IMR-90 (cell line): ENCODE measurements around the gene FBXW8. TPM values are rescaled to one million over a fixed set of nuclear protein-coding genes. Genes with fewer than 3 reads are reported as not detected.

ENCODE experiments used
- ATAC-seq: fragments of 200-7000 bp; cut with Tn5 transposase; 2 replicates; pipeline ENCODE4 v1.9.1; 2020; ENCODE audit warnings: low read depth, mild to moderate bottlenecking, moderate library complexity
- BruUV-seq: library from RNA; stranded (reverse); fragments of 400-500 nt; replicated peaks from 2 replicates; lab custom pipeline; 2021; lab: Mats Ljungman, UMichigan
- CTCF ChIA-PET: fragments of 300-600 bp; formaldehyde crosslinking; extraction: SDS; loops from one replicate; lab custom pipeline; 2021; ENCODE audit warnings: antibody characterized with exemption; lab: Yijun Ruan, JAX
- POLR2A ChIA-PET: fragments of 300-600 bp; sonication (Branson Sonifier 250); formaldehyde crosslinking; loops from one replicate; lab custom pipeline; 2022; ENCODE audit warnings: antibody characterized with exemption; ENCODE audit not compliant: unreplicated experiment; lab: Charles Lee
- DNase-seq: peaks from one replicate; pipeline ENCODE4 v3.0.0; 2013
- H2AFZ ChIP-seq: replicated peaks from 2 replicates; pipeline ENCODE3; 2013; ENCODE audit warnings: low read length, mild to moderate bottlenecking; ENCODE audit not compliant: poor library complexity
- H2AK5ac ChIP-seq: 2 replicates; pipeline ENCODE4 v1.6.1; 2013; ENCODE audit warnings: low read depth, low read length, inconsistent platforms
- H2AK9ac ChIP-seq: replicated peaks from 2 replicates; pipeline ENCODE3; 2013; ENCODE audit warnings: mild to moderate bottlenecking, low read depth, low read length, moderate library complexity; ENCODE audit not compliant: poor library complexity
- H2BK120ac ChIP-seq: 2 replicates; pipeline ENCODE4 v1.6.1; 2013; ENCODE audit warnings: low read depth, low read length, inconsistent platforms
- H2BK15ac ChIP-seq: 3 replicates; pipeline ENCODE4 v1.6.1; 2013; ENCODE audit warnings: low read depth, low read length, inconsistent platforms
- H2BK20ac ChIP-seq: 2 replicates; pipeline ENCODE4 v1.6.1; 2013; ENCODE audit warnings: low read depth, mild to moderate bottlenecking, inconsistent platforms, low read length, moderate library complexity
- H2BK5ac ChIP-seq: 2 replicates; pipeline ENCODE4 v1.6.1; 2013; ENCODE audit warnings: mild to moderate bottlenecking, low read depth, low read length, inconsistent platforms; ENCODE audit not compliant: poor library complexity, severe bottlenecking
- H3K14ac ChIP-seq: replicated peaks from 2 replicates; pipeline ENCODE4 v1.6.1; 2013; ENCODE audit warnings: low read depth, low read length, inconsistent platforms
- H3K18ac ChIP-seq: 2 replicates; pipeline ENCODE4 v1.6.1; 2013; ENCODE audit warnings: low read depth, low read length, control low read depth
- H3K23ac ChIP-seq: 2 replicates; pipeline ENCODE4 v1.6.1; 2013; ENCODE audit warnings: low read depth, low read length, inconsistent platforms
- H3K27ac ChIP-seq: 2 replicates; pipeline ENCODE4 v1.5.1; 2013; ENCODE audit warnings: mild to moderate bottlenecking, control low read depth, low read length; ENCODE audit not compliant: insufficient read depth
- H3K27me3 ChIP-seq: 2 replicates; pipeline ENCODE4 v1.6.1; 2013; ENCODE audit warnings: low read length; ENCODE audit not compliant: control insufficient read depth, insufficient read depth
- H3K36me3 ChIP-seq: 2 replicates; pipeline ENCODE4 v1.6.1; 2013; ENCODE audit warnings: low read length, mixed read lengths; ENCODE audit not compliant: control insufficient read depth, insufficient read depth
- H3K4ac ChIP-seq: 2 replicates; pipeline ENCODE4 v1.6.1; 2013; ENCODE audit warnings: low read depth, low read length, inconsistent platforms
- H3K4me1 ChIP-seq: 2 replicates; pipeline ENCODE4 v1.6.1; 2013; ENCODE audit warnings: low read length, mixed read lengths; ENCODE audit not compliant: control insufficient read depth, insufficient read depth
- H3K4me2 ChIP-seq: 2 replicates; pipeline ENCODE4 v1.6.1; 2013; ENCODE audit warnings: low read depth, mild to moderate bottlenecking, control low read depth, low read length, moderate library complexity
- H3K4me3 ChIP-seq: 2 replicates; pipeline ENCODE4 v1.5.1; 2013; ENCODE audit warnings: low read depth, mild to moderate bottlenecking, control low read depth, low read length, moderate library complexity; ENCODE audit not compliant: insufficient read depth
- H3K56ac ChIP-seq: 2 replicates; pipeline ENCODE4 v1.6.1; 2013; ENCODE audit warnings: low read length, inconsistent platforms; ENCODE audit not compliant: insufficient read depth; ENCODE audit errors: extremely low read depth
- H3K79me1 ChIP-seq, 2 experiments: 2 replicates each; pipeline ENCODE4 v1.6.1; 2013; ENCODE audit warnings: low read length in 2 of 2, inconsistent platforms in 1 of 2, low read depth in 1 of 2
- H3K9ac ChIP-seq: 2 replicates; pipeline ENCODE4 v1.6.1; 2013; ENCODE audit warnings: low read depth, low read length, control low read depth
- H3K9me1 ChIP-seq: 2 replicates; pipeline ENCODE4 v1.6.1; 2013; ENCODE audit warnings: low read length, inconsistent platforms; ENCODE audit not compliant: insufficient read depth
- H3K9me3 ChIP-seq: 2 replicates; pipeline ENCODE4 v1.6.1; 2013; ENCODE audit warnings: low read length; ENCODE audit not compliant: control insufficient read depth, insufficient read depth
- H4K20me1 ChIP-seq: 2 replicates; pipeline ENCODE4 v1.6.1; 2013; ENCODE audit warnings: low read length, inconsistent platforms; ENCODE audit not compliant: insufficient read depth
- H4K5ac ChIP-seq: 2 replicates; pipeline ENCODE4 v1.6.1; 2013; ENCODE audit warnings: mild to moderate bottlenecking, low read depth, low read length, control low read depth
- H4K8ac ChIP-seq, 2 experiments: 2 replicates each; pipeline ENCODE4 v1.6.1; 2013; ENCODE audit warnings: low read depth in 2 of 2, low read length in 2 of 2, control low read depth in 1 of 2, inconsistent platforms in 1 of 2
- H4K91ac ChIP-seq: 2 replicates; pipeline ENCODE4 v1.6.1; 2013; ENCODE audit warnings: low read depth, low read length, inconsistent platforms; ENCODE audit not compliant: insufficient read depth
- BHLHE40 ChIP-seq: fragments of 150-350 bp; IDR thresholded peaks from 2 replicates; pipeline ENCODE4 v1.6.1; 2016; ENCODE audit warnings: mild to moderate bottlenecking, low read depth, low read length
- CEBPB ChIP-seq: IDR thresholded peaks from 2 replicates; pipeline ENCODE4 v1.6.1; 2012; ENCODE audit warnings: low read depth, low read length, improper control_type of control experiment
- CHD1 ChIP-seq: IDR thresholded peaks from 2 replicates; pipeline ENCODE4 v1.6.1; 2012; ENCODE audit warnings: low read depth, low read length, improper control_type of control experiment
- ELK1 ChIP-seq: fragments of 150-350 bp; IDR thresholded peaks from 2 replicates; pipeline ENCODE4 v1.6.1; 2016; ENCODE audit warnings: low read depth, mild to moderate bottlenecking, low read length, moderate library complexity, borderline replicate concordance
- FOS ChIP-seq: fragments of 150-350 bp; IDR thresholded peaks from 2 replicates; pipeline ENCODE4 v1.6.1; 2016; ENCODE audit warnings: low read depth, low read length
- MAFK ChIP-seq: IDR thresholded peaks from 2 replicates; pipeline ENCODE4 v1.6.1; 2012; ENCODE audit warnings: low read depth, low read length, improper control_type of control experiment
- MAZ ChIP-seq: IDR thresholded peaks from 2 replicates; pipeline ENCODE4 v1.6.1; 2012; ENCODE audit warnings: low read depth, mild to moderate bottlenecking, low read length, improper control_type of control experiment, moderate library complexity, borderline replicate concordance
- MXI1 ChIP-seq: IDR thresholded peaks from 2 replicates; pipeline ENCODE4 v1.6.1; 2012; ENCODE audit warnings: low read depth, mild to moderate bottlenecking, low read length, moderate library complexity, borderline replicate concordance
- NFE2L2 ChIP-seq: fragments of 150-350 bp; IDR thresholded peaks from 2 replicates; pipeline ENCODE4 v1.6.1; 2016; ENCODE audit warnings: low read depth, mild to moderate bottlenecking, low read length
- POLR2A ChIP-seq: IDR thresholded peaks from 2 replicates; pipeline ENCODE4 v1.6.1; 2012; ENCODE audit warnings: mild to moderate bottlenecking, low read depth, low read length
- RAD21 ChIP-seq: IDR thresholded peaks from 2 replicates; pipeline ENCODE4 v1.6.1; 2012; ENCODE audit warnings: low read length, improper control_type of control experiment
- RCOR1 ChIP-seq: IDR thresholded peaks from 2 replicates; pipeline ENCODE4 v1.6.1; 2012; ENCODE audit warnings: mild to moderate bottlenecking, low read length, improper control_type of control experiment; ENCODE audit not compliant: insufficient replicate concordance
- RFX5 ChIP-seq: IDR thresholded peaks from 2 replicates; pipeline ENCODE4 v1.8.0; 2012; ENCODE audit warnings: low read depth, mild to moderate bottlenecking, low read length, moderate library complexity
- SMC3 ChIP-seq: fragments of 150-350 bp; IDR thresholded peaks from 2 replicates; pipeline ENCODE4 v1.6.1; 2016; ENCODE audit warnings: low read depth, mild to moderate bottlenecking, antibody characterized with exemption, low read length, moderate library complexity
- USF2 ChIP-seq: fragments of 150-350 bp; IDR thresholded peaks from 2 replicates; pipeline ENCODE4 v1.6.1; 2017; ENCODE audit warnings: mild to moderate bottlenecking, antibody characterized with exemption, low read length, low read depth
- WGBS, 2 experiments: methylation state at CpG; one replicate each; pipeline versions ENCODE4 v1.1.5 to v1.1.7; 2013; ENCODE audit warnings: missing lambda C conversion rate in 2 of 2; ENCODE audit not compliant: insufficient read length in 1 of 2; ENCODE audit errors: extremely low coverage in 2 of 2; 5-methylcytosine and 5-hydroxymethylcytosine counted together
- dilution Hi-C: fragments of 300-500 bp; cut with HindIII; formaldehyde crosslinking; loops from one replicate; pipeline ENCODE4 v1.14.3; 2018; ENCODE audit warnings: low sequenced_read_pairs; ENCODE audit not compliant: unreplicated experiment
- in situ Hi-C: fragments of 300-500 bp; cut with MboI; formaldehyde crosslinking; loops from 3 replicates; pipeline ENCODE4 v1.14.3; 2019; ENCODE audit warnings: low sequenced_read_pairs, inconsistent platforms, mixed read lengths
- intact Hi-C: fragments of 100-400 bp; cut with micrococcal nuclease; formaldehyde crosslinking; loops from 2 replicates; pipeline ENCODE4 v1.10.0; 2022
- polyA plus RNA-seq, 3 experiments: library from polyadenylated mRNA; depleted of rRNA; stranded (reverse); fragments of >200 nt; gene quantifications; 2 replicates each; pipeline ENCODE4 v1.2.3, GENCODE V29; 2012; ENCODE audit warnings: low replicate concordance in 1 of 3
- total RNA-seq: library from RNA; depleted of rRNA; stranded (reverse); fragments of >200 nt; gene quantifications from 2 replicates; pipeline ENCODE4 v1.2.3, GENCODE V29; 2012
- TF ChIP-seq, protein P1 (sequence below): conservative IDR thresholded peaks from 2 replicates; pipeline ENCODE4 v1.5.1; 2012; ENCODE audit warnings: mild to moderate bottlenecking, low read depth, low read length, improper control_type of control experiment

Gene FBXW8
- total and polyA plus RNA-seq, 2 of the 4 experiments (the other 2 are of a cell fraction), result 20.3 to 25.8 TPM

DNA sequence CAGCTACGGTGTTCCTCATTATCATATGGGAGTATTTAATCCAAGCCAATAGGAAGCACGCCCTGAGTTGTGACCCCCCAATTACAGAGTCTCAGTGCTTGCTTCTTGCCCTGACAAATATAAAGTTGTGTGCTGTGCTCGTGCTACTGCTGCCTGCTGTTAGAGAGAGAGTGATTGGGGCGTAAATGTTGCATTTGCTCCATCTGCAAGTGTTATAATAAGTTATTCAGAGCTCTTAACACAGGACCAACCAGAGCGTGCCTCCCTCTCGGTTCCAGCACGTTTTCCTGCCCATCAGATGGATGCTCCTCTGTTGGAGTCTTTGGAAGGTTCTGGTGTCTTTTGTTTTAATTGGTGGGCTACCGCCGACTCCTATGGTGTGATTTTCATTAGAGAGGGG is 107.1 kb downstream of the FBXW8 start:
- Histone ChIP-seq H2BK5ac (no peak overlapping the region), H2AFZ (no peak overlapping the region), H3K4me1 (no peaks in the 10 kb centered on the region), H4K8ac (no peak overlapping the region), H3K18ac (no peak overlapping the region), H3K4ac (no peak overlapping the region), H2AK9ac (no peak overlapping the region), H3K4me2 (no peak overlapping the region), H3K27me3 (no peaks in the 10 kb centered on the region), H3K27ac (no peak overlapping the region), H2BK120ac (no peak overlapping the region), H2BK20ac (no peak overlapping the region), H3K9ac (no peak overlapping the region), H4K20me1 (peaks cover 18% of the 10 kb centered on the region), H4K5ac (no peak overlapping the region), H3K4me3 (no peak overlapping the region), H3K9me3 (peaks cover 2% of the 10 kb centered on the region), H2BK15ac (no peak overlapping the region), H3K23ac (no peak overlapping the region), H3K56ac (no peak overlapping the region), H2AK5ac (no peak overlapping the region), H3K36me3 (peaks cover 31% of the 10 kb centered on the region), H4K91ac (no peak overlapping the region), H3K9me1 (no peaks in the 10 kb centered on the region), H3K79me1 (peaks cover 10 to 31% of the 10 kb centered on the region in 2 experiments), H3K14ac (no peak overlapping the region)
- ChIA-PET POLR2A (no interaction called here), CTCF (interaction anchor here (0.6 kb wide), 1 partner anchor 42 kb away, joined by 6 read pairs; no protein-coding TSS in a partner anchor)
- intact Hi-C loops, result no loop called here
- no TSS peak for BruUV-seq
- no peak for TF ChIP-seq POLR2A
- TF ChIP-seq ELK1, result no peak
- TF ChIP-seq SMC3, result no peak
- TF ChIP-seq RFX5, result no peak
- no peak for TF ChIP-seq MAZ
- TF ChIP-seq BHLHE40, result no peak
- no peak for TF ChIP-seq CHD1
- no peak for TF ChIP-seq USF2
- no peak for TF ChIP-seq MXI1
- TF ChIP-seq NFE2L2, result no peak
- no peak for TF ChIP-seq RCOR1
- no peak for TF ChIP-seq CEBPB
- TF ChIP-seq, protein P1, sequence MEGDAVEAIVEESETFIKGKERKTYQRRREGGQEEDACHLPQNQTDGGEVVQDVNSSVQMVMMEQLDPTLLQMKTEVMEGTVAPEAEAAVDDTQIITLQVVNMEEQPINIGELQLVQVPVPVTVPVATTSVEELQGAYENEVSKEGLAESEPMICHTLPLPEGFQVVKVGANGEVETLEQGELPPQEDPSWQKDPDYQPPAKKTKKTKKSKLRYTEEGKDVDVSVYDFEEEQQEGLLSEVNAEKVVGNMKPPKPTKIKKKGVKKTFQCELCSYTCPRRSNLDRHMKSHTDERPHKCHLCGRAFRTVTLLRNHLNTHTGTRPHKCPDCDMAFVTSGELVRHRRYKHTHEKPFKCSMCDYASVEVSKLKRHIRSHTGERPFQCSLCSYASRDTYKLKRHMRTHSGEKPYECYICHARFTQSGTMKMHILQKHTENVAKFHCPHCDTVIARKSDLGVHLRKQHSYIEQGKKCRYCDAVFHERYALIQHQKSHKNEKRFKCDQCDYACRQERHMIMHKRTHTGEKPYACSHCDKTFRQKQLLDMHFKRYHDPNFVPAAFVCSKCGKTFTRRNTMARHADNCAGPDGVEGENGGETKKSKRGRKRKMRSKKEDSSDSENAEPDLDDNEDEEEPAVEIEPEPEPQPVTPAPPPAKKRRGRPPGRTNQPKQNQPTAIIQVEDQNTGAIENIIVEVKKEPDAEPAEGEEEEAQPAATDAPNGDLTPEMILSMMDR, result no peak
- TF ChIP-seq MAFK, result no peak
- TF ChIP-seq RAD21, result no peak
- TF ChIP-seq FOS, result no peak
- no peak for ATAC-seq
- dilution Hi-C loops, result no loop called here
- no peak for DNase-seq
- no CpG with 5 or more reads among the region's 9 CpGs for WGBS, 2 experiments
- in situ Hi-C loops, result no loop called here
